Ovary (tissue), 3 donors: ENCODE data around the gene POMGNT1.

Experiments
- EP300 ChIP-seq: sonication (generic); formaldehyde crosslinking; IDR thresholded peaks from one replicate; pipeline ENCODE4 v1.6.1; 2017; ENCODE audit warnings: antibody characterized with exemption
- POLR2A ChIP-seq: fragments of 450-650 bp; IDR thresholded peaks from one replicate; pipeline ENCODE4 v1.6.1; 2017; ENCODE audit warnings: antibody characterized with exemption, mild to moderate bottlenecking, moderate library complexity
- TF ChIP-seq, protein P1 (sequence below), 3 donors: fragments of 450-650 bp in 2 of 3; fragments of 200-600 bp in 1 of 3; IDR thresholded peaks; one replicate each; pipeline versions ENCODE4 v1.5.1 to v1.8.0; 2016 to 2022; ENCODE audit warnings: antibody characterized with exemption in 3 of 3, mild to moderate bottlenecking in 1 of 3
- donor health status: DM: no; HTN: no; CAD: no.

DNA sequence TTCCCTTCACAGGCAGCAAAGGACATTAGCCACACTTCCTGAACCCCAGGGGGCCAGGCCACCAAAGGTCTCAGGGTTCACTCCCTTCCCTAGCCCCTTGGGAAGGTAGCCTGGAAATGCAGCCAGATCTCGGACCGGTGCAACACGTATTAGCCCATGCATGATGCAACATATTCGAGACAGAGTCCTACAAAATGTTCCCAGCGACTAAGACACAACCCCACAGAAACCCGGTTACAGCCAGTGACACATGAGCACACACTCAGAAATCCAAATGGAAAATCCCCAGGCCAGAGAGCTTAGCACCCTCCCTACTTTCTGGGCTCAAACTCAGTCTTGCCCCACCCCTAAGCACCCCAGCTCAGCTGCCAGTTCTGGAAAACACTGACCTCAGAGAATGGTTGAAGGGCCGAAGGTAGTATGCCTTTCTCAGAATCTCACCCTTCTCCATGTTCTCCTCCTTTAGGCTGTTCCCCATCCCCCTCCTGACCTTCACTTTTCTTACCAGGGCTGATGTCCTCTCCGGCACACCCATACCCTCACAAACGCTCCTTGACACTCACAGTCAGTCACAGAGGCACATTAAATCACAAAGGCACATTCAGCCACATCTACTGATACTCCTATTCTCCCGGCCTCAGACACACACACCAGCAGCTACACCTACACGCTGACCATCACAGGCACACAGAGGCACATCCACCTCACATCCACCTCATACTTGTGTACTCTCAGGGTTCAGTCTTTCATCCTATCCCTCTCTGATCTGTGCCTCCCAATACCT lies 23.6 kb downstream of the POMGNT1 start, which contains the start of gene TSPAN1:
- TF ChIP-seq, protein P1, sequence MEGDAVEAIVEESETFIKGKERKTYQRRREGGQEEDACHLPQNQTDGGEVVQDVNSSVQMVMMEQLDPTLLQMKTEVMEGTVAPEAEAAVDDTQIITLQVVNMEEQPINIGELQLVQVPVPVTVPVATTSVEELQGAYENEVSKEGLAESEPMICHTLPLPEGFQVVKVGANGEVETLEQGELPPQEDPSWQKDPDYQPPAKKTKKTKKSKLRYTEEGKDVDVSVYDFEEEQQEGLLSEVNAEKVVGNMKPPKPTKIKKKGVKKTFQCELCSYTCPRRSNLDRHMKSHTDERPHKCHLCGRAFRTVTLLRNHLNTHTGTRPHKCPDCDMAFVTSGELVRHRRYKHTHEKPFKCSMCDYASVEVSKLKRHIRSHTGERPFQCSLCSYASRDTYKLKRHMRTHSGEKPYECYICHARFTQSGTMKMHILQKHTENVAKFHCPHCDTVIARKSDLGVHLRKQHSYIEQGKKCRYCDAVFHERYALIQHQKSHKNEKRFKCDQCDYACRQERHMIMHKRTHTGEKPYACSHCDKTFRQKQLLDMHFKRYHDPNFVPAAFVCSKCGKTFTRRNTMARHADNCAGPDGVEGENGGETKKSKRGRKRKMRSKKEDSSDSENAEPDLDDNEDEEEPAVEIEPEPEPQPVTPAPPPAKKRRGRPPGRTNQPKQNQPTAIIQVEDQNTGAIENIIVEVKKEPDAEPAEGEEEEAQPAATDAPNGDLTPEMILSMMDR (IDR thresholded peaks at IDR 0.05): no peak
- TF ChIP-seq POLR2A (no peak), EP300 (no peak)
